ENCODE data around the gene CYS1. TPM values are rescaled to one million over a fixed set of nuclear protein-coding genes. Genes with fewer than 3 reads are reported as not detected.

CYS1 gene
- total RNA-seq, 1 donor, result not detected

- DNase-seq (ENCODE audit: low read depth in 2 of 3, low spot score in 2 of 3), result no peak
These were observed 6.5 kb downstream of the CYS1 start for GRCh38 chr2:10073706-10074105.

GRCh38 chr2:10072656-10073480 is 7.3 kb downstream of the CYS1 start:
- peak; percentile 59 to 90 (median 81) for DNase-seq (ENCODE audit: low read depth in 2 of 3, low spot score in 2 of 3)

- no peak for DNase-seq (ENCODE audit: low read depth in 2 of 3, low spot score in 2 of 3)
These were observed 8.6 kb downstream of the CYS1 start for GRCh38 chr2:10071595-10071994.

GRCh38 chr2:10071176-10071575 is 9.0 kb downstream of the CYS1 start:
- no peak for DNase-seq (ENCODE audit: low read depth in 2 of 3, low spot score in 2 of 3)

- DNase-seq (ENCODE audit: low read depth in 2 of 3, low spot score in 2 of 3), result no peak
These were observed 12.3 kb downstream of the CYS1 start for GRCh38 chr2:10067881-10068280.

DNA sequence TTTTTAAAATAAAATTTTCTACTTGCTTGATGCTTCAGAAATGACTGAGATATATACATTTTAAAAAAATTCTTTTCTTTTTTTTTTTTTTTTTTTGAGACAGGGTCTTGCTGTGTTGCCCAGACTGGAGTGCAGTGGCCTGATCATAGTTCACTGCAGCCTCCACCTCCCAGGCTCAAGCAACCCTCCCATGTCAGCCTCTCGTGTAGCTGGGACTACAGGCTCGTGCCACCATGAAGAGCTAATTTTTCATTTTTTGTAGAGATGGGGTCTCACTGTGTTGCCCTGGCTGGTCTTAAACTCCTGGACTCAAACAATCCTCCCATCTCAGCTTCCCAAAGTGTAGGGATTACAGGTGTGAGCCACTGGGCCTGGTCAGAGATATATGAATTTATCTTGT is 12.9 kb downstream of the CYS1 start:
- no peak for DNase-seq (ENCODE audit: low read depth in 2 of 3, low spot score in 2 of 3)

- DNase-seq (ENCODE audit: low read depth in 2 of 3, low spot score in 2 of 3), result no peak
These were observed 14.5 kb downstream of the CYS1 start for GRCh38 chr2:10065773-10066055.

DNA sequence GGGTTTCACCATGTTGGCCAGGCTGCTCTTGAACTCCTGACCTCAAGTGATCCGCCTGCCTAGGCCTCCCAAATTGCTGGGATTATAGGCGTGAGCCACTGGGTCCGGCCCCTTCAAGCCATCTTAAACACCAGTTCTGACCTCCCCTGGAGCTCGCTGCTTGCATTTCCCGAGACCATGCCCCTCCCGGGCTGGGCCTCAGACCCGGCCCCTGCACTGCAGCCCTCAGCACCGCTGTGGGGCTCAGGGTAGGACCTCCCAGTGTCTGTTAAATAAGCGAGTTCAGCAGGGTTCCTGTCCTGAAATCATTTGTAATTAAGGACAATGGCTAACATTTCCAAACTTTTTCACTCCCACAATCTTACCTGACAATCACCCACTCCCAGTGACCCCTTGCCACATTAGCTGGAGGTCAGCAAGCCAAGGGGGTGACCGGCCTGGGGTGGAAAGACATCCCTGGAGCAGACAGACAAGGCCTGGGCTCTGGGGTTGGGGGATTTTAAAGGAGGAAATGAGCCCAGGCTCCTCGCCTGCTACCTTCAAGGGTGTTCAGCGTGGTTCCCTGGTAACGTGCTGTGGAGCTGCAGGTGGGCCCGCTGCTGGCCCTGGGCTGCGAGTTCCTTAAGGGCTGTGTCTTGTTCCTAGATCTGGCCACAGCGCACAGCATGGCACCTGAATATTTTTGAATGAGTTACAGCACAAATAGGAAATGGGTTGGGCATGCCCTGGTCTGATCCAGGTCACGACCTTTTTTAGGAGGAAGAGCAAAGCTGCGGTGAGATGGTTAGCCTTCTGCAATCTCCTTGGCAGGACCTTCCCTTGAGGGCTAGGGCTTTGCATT is 15.1 kb downstream of the CYS1 start:
- no peak for DNase-seq (ENCODE audit: low read depth in 2 of 3, low spot score in 2 of 3)

DNA sequence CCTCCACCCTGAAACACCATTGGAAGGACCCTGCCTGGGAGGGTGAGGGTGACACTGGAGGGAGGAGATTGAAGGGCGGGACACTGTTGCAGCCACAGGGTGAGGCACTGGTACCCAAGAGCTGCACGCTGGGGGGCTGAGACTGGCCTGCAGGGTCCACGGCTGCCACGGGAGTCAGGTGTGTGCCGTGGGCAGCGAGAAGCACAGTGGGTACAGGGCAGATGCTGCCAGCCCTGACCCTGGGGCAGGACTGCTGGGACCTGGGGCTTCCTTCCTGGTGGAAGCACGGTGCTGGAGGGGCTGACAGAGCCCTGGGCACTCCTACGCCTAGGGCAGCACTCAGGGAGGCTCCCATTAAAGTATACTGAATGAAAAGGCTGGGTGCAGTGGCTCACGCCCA is 16.6 kb downstream of the CYS1 start:
- no peak for DNase-seq (ENCODE audit: low read depth in 2 of 3, low spot score in 2 of 3)

DNA sequence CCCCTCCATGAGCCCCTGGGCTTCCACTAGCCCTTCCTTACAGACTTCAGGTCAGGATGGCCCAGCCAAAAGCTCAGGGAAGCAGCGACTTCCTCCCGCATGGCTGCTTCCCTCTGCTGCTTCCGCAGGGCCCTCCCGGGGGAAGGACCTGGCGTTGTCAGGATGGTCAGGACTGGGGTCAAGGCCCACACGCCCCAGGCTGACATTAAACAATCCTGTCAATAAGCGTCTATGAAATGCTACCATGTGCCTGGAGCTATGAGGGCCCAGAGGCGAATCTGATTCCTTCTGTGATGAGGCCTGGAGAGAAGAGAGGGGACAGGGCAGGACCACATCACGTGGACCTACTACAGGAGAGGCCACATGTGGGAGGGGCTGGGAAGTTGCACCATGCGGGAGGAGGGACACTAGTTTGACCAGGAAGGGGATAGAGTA is 17.3 kb downstream of the CYS1 start:
- DNase-seq (ENCODE audit: low read depth in 2 of 3, low spot score in 2 of 3), result no peak

DNA sequence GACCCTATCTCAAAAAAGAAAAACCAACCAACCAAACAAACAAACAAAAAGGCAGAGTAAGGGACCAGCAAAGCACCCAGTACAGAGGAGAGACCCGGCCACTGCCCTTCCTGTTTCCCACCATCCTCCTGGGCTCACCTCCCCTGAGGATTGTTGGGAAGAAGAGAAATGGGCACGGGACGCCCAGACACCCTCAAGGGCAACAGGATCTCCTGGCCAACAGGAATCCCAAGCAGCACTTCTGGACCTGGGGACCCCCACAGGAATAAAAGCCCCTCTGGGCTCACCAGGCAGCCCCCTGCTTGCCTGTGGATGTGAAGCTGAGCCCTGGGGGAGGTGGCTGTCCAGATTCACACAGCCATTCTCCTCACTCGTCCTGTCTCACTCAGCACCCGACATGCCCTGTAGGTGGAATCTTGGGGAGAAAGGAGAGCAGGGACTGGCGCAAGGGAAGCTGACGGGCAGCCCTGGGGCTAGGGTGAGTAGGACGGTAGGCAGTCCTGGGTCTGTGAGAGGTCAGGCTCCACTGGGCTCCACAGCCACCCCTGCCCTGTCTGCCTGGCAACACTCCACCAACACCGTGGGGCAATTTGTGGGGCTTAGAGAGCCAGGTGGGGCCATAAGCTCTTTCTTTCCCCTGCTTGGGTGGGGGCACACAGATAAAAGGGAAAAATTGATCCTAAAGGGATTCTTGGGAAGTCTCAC is 18.8 kb downstream of the CYS1 start:
- DNase-seq (ENCODE audit: low read depth in 2 of 3, low spot score in 2 of 3), result no peak

- DNase-seq (ENCODE audit: low read depth in 2 of 3, low spot score in 2 of 3), result no peak
These were observed 20.5 kb downstream of the CYS1 start for GRCh38 chr2:10059552-10060335.

- no peak for DNase-seq (ENCODE audit: low read depth in 2 of 3, low spot score in 2 of 3)
These were observed 21.2 kb downstream of the CYS1 start for GRCh38 chr2:10059016-10059351.

- DNase-seq (ENCODE audit: low read depth in 2 of 3, low spot score in 2 of 3), result no peak
These were observed 21.8 kb downstream of the CYS1 start for GRCh38 chr2:10058251-10059015.

DNA sequence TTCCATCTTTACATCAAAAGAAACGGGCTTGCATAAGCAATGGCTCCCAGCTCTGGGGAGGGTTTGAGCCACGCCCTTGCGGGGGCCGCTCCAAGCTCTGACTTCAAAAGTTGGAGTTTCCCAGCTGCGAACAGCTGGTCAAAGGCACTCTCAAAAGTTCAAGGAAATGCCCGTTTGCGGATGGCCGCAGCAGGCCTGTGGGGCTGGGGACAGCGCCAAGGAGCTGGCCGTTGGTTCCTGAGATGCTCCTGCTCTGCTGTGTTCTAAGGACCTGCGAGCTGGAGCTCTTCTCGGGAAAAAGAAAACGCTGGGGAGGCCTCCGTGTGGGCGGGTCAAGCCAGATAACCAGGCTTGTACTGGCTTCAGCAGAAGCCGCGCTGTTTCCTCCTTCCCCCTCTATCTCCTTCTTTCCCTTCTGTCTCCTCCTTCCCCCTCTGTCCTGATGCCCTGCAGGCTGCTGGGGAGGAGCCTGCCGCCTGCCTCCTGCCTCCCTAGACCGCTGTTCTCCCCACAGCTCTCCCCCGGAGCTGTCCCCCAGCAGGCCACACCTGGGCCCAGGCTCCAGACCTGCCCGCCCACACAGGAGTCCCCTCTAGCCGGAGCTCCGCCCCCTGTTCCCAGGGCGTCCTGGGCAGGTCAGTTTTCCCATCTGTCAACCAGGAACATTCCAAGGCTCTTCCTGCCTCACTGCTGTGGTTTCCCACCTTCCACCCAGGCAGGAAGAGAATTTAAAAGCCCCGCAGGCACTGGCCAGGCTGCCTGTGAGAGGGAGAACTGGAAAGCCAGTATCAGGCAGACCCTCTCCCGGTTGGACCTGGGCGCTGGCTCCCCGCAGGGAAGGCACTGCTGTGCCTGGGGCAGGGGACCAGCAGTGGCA is 22.7 kb downstream of the CYS1 start:
- no peak for DNase-seq (ENCODE audit: low read depth in 2 of 3, low spot score in 2 of 3)

- no peak for DNase-seq (ENCODE audit: low read depth in 2 of 3, low spot score in 2 of 3)
These were observed 23.8 kb downstream of the CYS1 start for GRCh38 chr2:10056439-10056838.

DNA sequence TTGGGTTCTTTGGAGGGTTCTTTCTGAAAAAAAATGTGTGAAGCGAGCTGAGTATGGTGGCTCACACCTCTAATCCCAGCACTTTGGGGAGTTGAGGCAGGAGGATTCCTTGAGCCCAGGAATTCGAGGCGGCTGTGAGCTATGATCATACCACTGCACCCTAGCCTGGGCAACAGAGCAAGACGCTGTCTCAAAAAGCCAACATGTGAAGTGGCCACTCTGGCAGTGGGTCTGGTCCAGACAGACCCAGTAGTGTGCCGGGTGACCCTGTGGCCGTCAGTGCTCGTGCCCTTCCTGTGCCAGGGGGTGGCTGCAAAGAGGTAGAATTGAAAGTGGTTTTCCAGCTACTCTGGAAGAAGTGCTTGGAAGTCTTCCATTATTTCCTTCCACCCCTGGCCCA is 25.2 kb downstream of the CYS1 start:
- no peak for DNase-seq (ENCODE audit: low read depth in 2 of 3, low spot score in 2 of 3)

- no peak for DNase-seq (ENCODE audit: low read depth in 2 of 3, low spot score in 2 of 3)
These were observed 25.8 kb downstream of the CYS1 start for GRCh38 chr2:10054424-10054823.

DNA sequence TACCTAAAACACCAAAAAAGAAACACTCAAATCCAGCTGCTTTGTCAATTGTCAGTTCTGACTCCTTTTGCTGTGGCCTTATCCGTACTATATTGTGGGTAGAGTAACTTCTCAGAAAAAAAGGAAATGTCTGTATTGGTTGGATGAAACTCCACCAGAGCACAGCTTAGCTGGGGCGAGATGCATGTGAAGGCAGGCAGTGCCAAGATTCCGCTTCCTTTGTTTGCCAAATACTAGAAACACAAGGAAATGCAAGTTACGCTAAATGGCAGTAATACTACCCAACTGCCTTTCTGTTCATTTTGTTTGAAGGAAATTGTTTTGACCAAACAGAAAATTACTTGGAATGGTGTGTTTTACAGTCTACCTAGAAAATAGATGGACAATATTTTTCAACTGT is 26.9 kb downstream of the CYS1 start:
- no peak for DNase-seq (ENCODE audit: low read depth in 2 of 3, low spot score in 2 of 3)

Data from hematopoietic multipotent progenitor cell (in vitro differentiated cells).